ENCODE measurements around the gene CBX1.

GRCh38 chr17:48044851-48045250 lies 56.4 kb downstream of the CBX1 start:
- no peak for TF ChIP-seq GATA2 (IDR thresholded peaks at IDR 0.05; ENCODE audit: low read depth, low read length)
- TF ChIP-seq GATA3 (IDR thresholded peaks at IDR 0.05; ENCODE audit: low read depth, low read length) = no peak

All from SH-SY5Y (cell line).